H9 (cell line): ENCODE results near the gene TNNT1. TPM values are rescaled to one million over a fixed set of nuclear protein-coding genes. Genes with fewer than 3 reads are reported as not detected.

Experiments used
- DNase-seq: peaks from one replicate; pipeline ENCODE4 v3.0.0-alpha.2; 2017
- H2AFZ ChIP-seq: one replicate; pipeline ENCODE4 v1.6.1; 2013; ENCODE audit warnings: mild to moderate bottlenecking, low read length, control low read depth, moderate library complexity
- H2AK5ac ChIP-seq: 2 replicates; pipeline ENCODE4 v1.6.1; 2013; ENCODE audit warnings: low read length, control low read depth, mixed read lengths; ENCODE audit not compliant: insufficient read length
- H2BK120ac ChIP-seq: one replicate; pipeline ENCODE4 v1.6.1; 2013; ENCODE audit warnings: low read depth, mild to moderate bottlenecking, low read length, control low read depth, inconsistent platforms; ENCODE audit not compliant: poor library complexity, severe bottlenecking
- H2BK12ac ChIP-seq: 2 replicates; pipeline ENCODE4 v1.6.1; 2013; ENCODE audit warnings: low read length, control low read depth, mixed read lengths, low read depth; ENCODE audit not compliant: insufficient read length
- H2BK15ac ChIP-seq: 2 replicates; pipeline ENCODE4 v1.6.1; 2013; ENCODE audit warnings: low read depth, low read length, control low read depth
- H2BK20ac ChIP-seq: one replicate; pipeline ENCODE4 v1.6.1; 2013; ENCODE audit warnings: low read depth, mild to moderate bottlenecking, low read length, control low read depth, inconsistent platforms; ENCODE audit not compliant: poor library complexity, severe bottlenecking
- H2BK5ac ChIP-seq: 2 replicates; pipeline ENCODE4 v1.6.1; 2013; ENCODE audit warnings: low read length, control low read depth, mixed read lengths; ENCODE audit not compliant: insufficient read length
- H3K14ac ChIP-seq: 2 replicates; pipeline ENCODE4 v1.6.1; 2013; ENCODE audit warnings: low read length, control low read depth; ENCODE audit not compliant: insufficient read depth
- H3K18ac ChIP-seq: 2 replicates; pipeline ENCODE4 v1.6.1; 2013; ENCODE audit warnings: low read depth, mild to moderate bottlenecking, mixed read lengths, low read length, control low read depth; ENCODE audit not compliant: insufficient read length
- H3K23ac ChIP-seq: 2 replicates; pipeline ENCODE4 v1.6.1; 2013; ENCODE audit warnings: low read length, control low read depth, mixed read lengths, low read depth; ENCODE audit not compliant: insufficient read length
- H3K23me2 ChIP-seq: 2 replicates; pipeline ENCODE4 v1.6.1; 2013; ENCODE audit warnings: low read depth, mild to moderate bottlenecking, mixed read lengths, low read length, control low read depth; ENCODE audit not compliant: insufficient read length, poor library complexity, severe bottlenecking
- H3K27ac ChIP-seq: 2 replicates; pipeline ENCODE4 v1.5.1; 2013; ENCODE audit warnings: low read length, control low read depth, mixed read lengths, low read depth; ENCODE audit not compliant: insufficient read length
- H3K27me3 ChIP-seq: 2 replicates; pipeline ENCODE4 v1.6.1; 2013; ENCODE audit warnings: low read length, control low read depth, inconsistent platforms; ENCODE audit not compliant: insufficient read depth
- H3K4ac ChIP-seq: 2 replicates; pipeline ENCODE4 v1.6.1; 2013; ENCODE audit warnings: low read depth, mild to moderate bottlenecking, control low read depth, inconsistent platforms, low read length, moderate library complexity
- H3K4me1 ChIP-seq: 2 replicates; pipeline ENCODE4 v1.6.1; 2013; ENCODE audit warnings: low read length, control low read depth, inconsistent platforms; ENCODE audit not compliant: insufficient read depth
- H3K4me2 ChIP-seq: 2 replicates; pipeline ENCODE4 v1.6.1; 2013; ENCODE audit warnings: low read length, control low read depth, mixed read lengths; ENCODE audit not compliant: insufficient read length, insufficient read depth
- H3K56ac ChIP-seq: 2 replicates; pipeline ENCODE4 v1.6.1; 2013; ENCODE audit warnings: low read depth, mild to moderate bottlenecking, mixed read lengths, low read length, control low read depth; ENCODE audit not compliant: insufficient read length
- H3K79me1 ChIP-seq: 2 replicates; pipeline ENCODE4 v1.6.1; 2013; ENCODE audit warnings: low read depth, mild to moderate bottlenecking, moderate library complexity, low read length, control low read depth, inconsistent platforms; ENCODE audit not compliant: insufficient read depth, poor library complexity, severe bottlenecking
- H3K79me2 ChIP-seq: 2 replicates; pipeline ENCODE4 v1.6.1; 2013; ENCODE audit warnings: low read length, control low read depth, inconsistent platforms; ENCODE audit not compliant: insufficient read depth
- H3K9ac ChIP-seq: 2 replicates; pipeline ENCODE4 v1.6.1; 2013; ENCODE audit warnings: low read length, control low read depth, mixed read lengths; ENCODE audit not compliant: insufficient read length; ENCODE audit errors: extremely low read depth
- H3K9me3 ChIP-seq: one replicate; pipeline ENCODE4 v1.6.1; 2013; ENCODE audit warnings: low read depth, low read length, inconsistent platforms; ENCODE audit not compliant: control insufficient read depth
- H3T11ph ChIP-seq: one replicate; pipeline ENCODE4 v1.6.1; 2013; ENCODE audit warnings: mild to moderate bottlenecking, low read length, control low read depth, inconsistent platforms
- H4K20me1 ChIP-seq: one replicate; pipeline ENCODE4 v1.6.1; 2013; ENCODE audit not compliant: control insufficient read depth, insufficient read length, insufficient read depth
- H4K5ac ChIP-seq: 2 replicates; pipeline ENCODE4 v1.6.1; 2013; ENCODE audit warnings: low read depth, mild to moderate bottlenecking, mixed read lengths, low read length, control low read depth; ENCODE audit not compliant: insufficient read length
- H4K8ac ChIP-seq: replicated peaks from 2 replicates; pipeline ENCODE4 v1.6.1; 2013; ENCODE audit warnings: low read length, control low read depth, mixed read lengths, low read depth; ENCODE audit not compliant: insufficient read length
- H4K91ac ChIP-seq: 2 replicates; pipeline ENCODE4 v1.6.1; 2013; ENCODE audit warnings: low read depth, mild to moderate bottlenecking, moderate library complexity, mixed read lengths, low read length, control low read depth; ENCODE audit not compliant: insufficient read length
- H3K27ac Mint-ChIP-seq, 3 experiments: 2 replicates in 2 of 3; 3 replicates in 1 of 3; pipeline ENCODE4 v1.8.0; 2020 to 2021; ENCODE audit warnings: mixed read lengths in 3 of 3, mild to moderate bottlenecking in 1 of 3, moderate library complexity in 1 of 3
- H3K27me3 Mint-ChIP-seq: 2 replicates; pipeline ENCODE4 v1.8.0; 2021; ENCODE audit warnings: low read depth, mild to moderate bottlenecking, moderate library complexity, mixed read lengths
- H3K36me3 Mint-ChIP-seq, 3 experiments: 2 replicates in 2 of 3; 3 replicates in 1 of 3; pipeline ENCODE4 v1.8.0; 2020 to 2021; ENCODE audit warnings: low read depth in 3 of 3, mixed read lengths in 3 of 3; ENCODE audit not compliant: insufficient read depth in 1 of 3
- H3K4me1 Mint-ChIP-seq, 2 experiments: 2 replicates each; pipeline ENCODE4 v1.8.0; 2020; ENCODE audit warnings: mixed read lengths in 2 of 2
- H3K4me3 Mint-ChIP-seq, 2 experiments: 2 replicates in 1 of 2; 3 replicates in 1 of 2; pipeline ENCODE4 v1.8.0; 2020 to 2021; ENCODE audit warnings: mild to moderate bottlenecking in 2 of 2, mixed read lengths in 2 of 2, moderate library complexity in 1 of 2
- H3K9me3 Mint-ChIP-seq, 2 experiments: 2 replicates in 1 of 2; 3 replicates in 1 of 2; pipeline ENCODE4 v1.8.0; 2020; ENCODE audit warnings: mild to moderate bottlenecking in 2 of 2, mixed read lengths in 2 of 2, moderate library complexity in 1 of 2
- WGBS: extraction: QIAGEN DNeasy Blood & Tissue Kit; methylation state at CpG from one replicate; pipeline ENCODE4 v1.1.7; 2013; ENCODE audit warnings: missing lambda C conversion rate, low lambda C conversion rate, mixed read lengths; ENCODE audit not compliant: insufficient read length; ENCODE audit errors: extremely low coverage; 5-methylcytosine and 5-hydroxymethylcytosine counted together
- total RNA-seq: library from RNA; stranded (reverse); gene quantifications from 2 replicates; pipeline ENCODE4 v1.2.1, GENCODE V29; 2021
- TF ChIP-seq, protein P1 (sequence below): fragments of 200-600 bp; sonication (generic); conservative IDR thresholded peaks from 3 replicates; pipeline ENCODE4 v1.8.0; 2021; ENCODE audit warnings: antibody characterized with exemption, mild to moderate bottlenecking

The TNNT1 gene
- total RNA-seq, 1 experiment from 2014 or later: 127 TPM

DNA sequence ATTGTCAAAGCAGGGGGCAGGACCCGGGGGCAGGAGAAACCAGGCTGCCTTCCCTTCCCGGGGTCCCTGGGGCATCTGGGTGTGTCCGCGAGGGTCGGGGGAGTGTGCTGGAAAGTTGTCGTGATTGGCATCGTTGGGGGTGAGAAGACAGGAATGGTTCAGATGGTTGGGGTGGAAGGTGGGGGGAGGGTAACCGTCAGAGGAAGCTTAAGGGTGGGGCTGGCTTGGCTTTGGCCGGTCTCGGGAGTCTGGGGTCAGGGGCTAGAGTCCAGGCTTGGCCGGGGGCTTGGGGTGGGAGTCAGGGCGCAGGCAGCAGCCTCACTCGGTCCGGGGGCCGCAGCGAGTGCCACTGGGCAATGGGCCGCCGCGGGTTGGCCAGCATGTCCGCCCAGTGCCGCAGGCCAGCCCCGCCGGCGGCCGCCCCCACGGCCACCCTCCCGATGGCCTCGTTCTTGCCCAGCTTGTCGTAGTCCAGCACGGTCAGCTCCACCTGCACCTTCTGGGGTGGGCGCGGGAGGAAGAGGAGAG, 24.2 kb upstream of the TNNT1 start:
- Mint-ChIP-seq H3K4me1 (peaks cover 29 to 45% of the 10 kb centered on the region in 2 experiments), H3K27ac (peak overlapping the region in 1 of 3 experiments; percentile 74; a peak in 1 of 7 replicates), H3K36me3 (no peaks in the 10 kb centered on the region), H3K27me3 (peaks cover 84% of the 10 kb centered on the region), H3K4me3 (peak overlapping the region; percentile 66 to 92), H3K9me3 (peaks cover 0 to 8% of the 10 kb centered on the region in 2 experiments; a peak in 4 of 5 replicates)
- Histone ChIP-seq H2AK5ac (no peak overlapping the region), H3K4me2 (peak overlapping the region; percentile 32), H3K23ac (no peak overlapping the region), H2AFZ (no peak overlapping the region), H4K91ac (no peak overlapping the region), H2BK12ac (no peak overlapping the region), H3K18ac (no peak overlapping the region), H4K5ac (no peak overlapping the region), H3K9me3 (no peaks in the 10 kb centered on the region), H3K79me2 (no peaks in the 10 kb centered on the region), H2BK15ac (no peak overlapping the region), H3K4ac (no peak overlapping the region), H3T11ph (no peak overlapping the region), H3K27me3 (no peaks in the 10 kb centered on the region), H3K14ac (no peak overlapping the region), H3K27ac (no peak overlapping the region), H2BK20ac (no peak overlapping the region), H3K56ac (no peak overlapping the region), H2BK5ac (no peak overlapping the region), H4K8ac (no peak overlapping the region), H3K4me1 (peaks cover 2% of the 10 kb centered on the region; the same call in 1 of the 2 replicates), H2BK120ac (no peak overlapping the region), H3K23me2 (peaks cover 23% of the 10 kb centered on the region), H4K20me1 (no peaks in the 10 kb centered on the region), H3K79me1 (no peaks in the 10 kb centered on the region), H3K9ac (no peak overlapping the region)
- DNase-seq: no peak
- TF ChIP-seq, protein P1, sequence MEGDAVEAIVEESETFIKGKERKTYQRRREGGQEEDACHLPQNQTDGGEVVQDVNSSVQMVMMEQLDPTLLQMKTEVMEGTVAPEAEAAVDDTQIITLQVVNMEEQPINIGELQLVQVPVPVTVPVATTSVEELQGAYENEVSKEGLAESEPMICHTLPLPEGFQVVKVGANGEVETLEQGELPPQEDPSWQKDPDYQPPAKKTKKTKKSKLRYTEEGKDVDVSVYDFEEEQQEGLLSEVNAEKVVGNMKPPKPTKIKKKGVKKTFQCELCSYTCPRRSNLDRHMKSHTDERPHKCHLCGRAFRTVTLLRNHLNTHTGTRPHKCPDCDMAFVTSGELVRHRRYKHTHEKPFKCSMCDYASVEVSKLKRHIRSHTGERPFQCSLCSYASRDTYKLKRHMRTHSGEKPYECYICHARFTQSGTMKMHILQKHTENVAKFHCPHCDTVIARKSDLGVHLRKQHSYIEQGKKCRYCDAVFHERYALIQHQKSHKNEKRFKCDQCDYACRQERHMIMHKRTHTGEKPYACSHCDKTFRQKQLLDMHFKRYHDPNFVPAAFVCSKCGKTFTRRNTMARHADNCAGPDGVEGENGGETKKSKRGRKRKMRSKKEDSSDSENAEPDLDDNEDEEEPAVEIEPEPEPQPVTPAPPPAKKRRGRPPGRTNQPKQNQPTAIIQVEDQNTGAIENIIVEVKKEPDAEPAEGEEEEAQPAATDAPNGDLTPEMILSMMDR: no peak
- WGBS: no CpG with 5 or more reads among the region's 32 CpGs
